GM20431 (cell line): ENCODE data around the gene EVC2.
"Not testable (repeated sequence)": the region's sequence is repeated elsewhere in the genome, so short reads cannot be mapped to it uniquely, and the experiment has no call there.

Experiments used
- in situ Hi-C: fragments of 300-500 bp; cut with MseI, MboI; formaldehyde crosslinking; loops from one replicate; pipeline ENCODE4 v1.15.0; 2020; ENCODE audit warnings: low sequenced_read_pairs; ENCODE audit not compliant: unreplicated experiment

The EVC2 gene

GRCh38 chr4:5746829-5747737 is 38.7 kb upstream of the EVC2 start:
- in situ Hi-C loops = no loop called here

- in situ Hi-C loops = no loop called here
Observed at GRCh38 chr4:5746250-5746649, 37.9 kb upstream of the EVC2 start.

GRCh38 chr4:5742968-5743367 is 34.6 kb upstream of the EVC2 start:
- in situ Hi-C loops = no loop called here

DNA sequence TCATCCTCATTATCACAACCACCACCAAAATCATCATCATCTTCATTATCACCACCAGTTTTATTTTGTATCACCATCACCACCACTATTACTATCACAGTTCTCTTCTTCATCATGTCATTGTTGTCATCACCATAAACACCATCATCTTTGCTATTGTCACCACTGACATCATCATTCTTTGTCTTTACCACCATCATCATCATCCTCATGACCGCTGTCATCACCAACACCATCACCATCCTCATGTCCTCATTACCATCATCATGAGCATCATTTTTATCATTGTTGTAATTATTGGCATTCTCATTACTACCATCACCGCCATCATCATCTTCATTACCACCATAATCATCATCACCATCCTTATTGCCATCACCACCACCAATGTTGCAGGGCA is 34.0 kb upstream of the EVC2 start:
- in situ Hi-C loops = no loop called here

- in situ Hi-C loops = no loop called here
Observed at GRCh38 chr4:5738061-5738460, 29.7 kb upstream of the EVC2 start.

DNA sequence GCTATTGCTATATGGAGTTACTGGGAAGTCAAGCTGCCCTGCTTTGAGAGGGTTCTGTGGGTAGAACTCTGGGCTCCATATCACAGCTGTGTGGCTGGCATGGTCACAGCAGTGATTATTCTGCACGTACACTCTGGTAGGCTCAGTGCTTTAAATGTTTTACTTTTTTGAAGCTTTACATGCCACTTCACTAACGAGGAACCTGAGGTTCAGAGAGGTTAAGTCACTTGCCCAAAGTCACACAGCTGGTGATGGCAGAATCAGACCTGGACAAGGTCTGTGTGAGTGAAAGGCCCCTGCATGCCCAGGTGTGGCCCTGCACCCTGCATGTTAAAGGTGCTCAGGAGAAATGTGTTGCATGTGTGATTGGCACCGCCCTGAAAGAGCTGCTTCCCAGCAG is 27.1 kb upstream of the EVC2 start:
- in situ Hi-C loops = no loop called here

- in situ Hi-C loops = no loop called here
Observed at GRCh38 chr4:5734853-5735252, 26.5 kb upstream of the EVC2 start.

- in situ Hi-C loops = no loop called here
Observed at GRCh38 chr4:5732158-5732557, 23.8 kb upstream of the EVC2 start.

- in situ Hi-C loops = no loop called here
Observed at GRCh38 chr4:5730993-5731990, 22.9 kb upstream of the EVC2 start.

GRCh38 chr4:5730436-5730835 is 22.1 kb upstream of the EVC2 start:
- in situ Hi-C loops = no loop called here

DNA sequence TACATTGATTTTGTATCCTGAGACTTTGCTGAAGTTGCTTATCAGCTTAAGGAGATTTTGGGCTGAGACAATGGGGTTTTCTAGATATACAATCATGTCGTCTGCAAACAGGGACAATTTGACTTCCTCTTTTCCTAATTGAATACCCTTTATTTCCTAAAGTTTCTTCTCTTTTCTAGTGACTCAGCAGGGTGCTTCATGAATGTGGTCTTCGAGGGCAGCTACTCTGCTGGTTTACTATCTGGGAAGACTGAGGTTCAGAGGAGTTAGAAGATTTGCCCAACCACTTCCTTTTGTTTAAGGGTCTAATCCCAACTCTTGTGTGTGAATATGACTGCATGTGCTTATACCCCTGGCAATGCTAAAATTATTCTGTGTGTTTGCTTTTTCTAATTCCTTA is 20.1 kb upstream of the EVC2 start:
- in situ Hi-C loops = not testable (repeated sequence)

GRCh38 chr4:5724377-5724776 is 16.0 kb upstream of the EVC2 start:
- in situ Hi-C loops = no loop called here

GRCh38 chr4:5722328-5722727 is 14.0 kb upstream of the EVC2 start:
- in situ Hi-C loops = no loop called here

GRCh38 chr4:5721923-5722322 is 13.6 kb upstream of the EVC2 start:
- in situ Hi-C loops = no loop called here

DNA sequence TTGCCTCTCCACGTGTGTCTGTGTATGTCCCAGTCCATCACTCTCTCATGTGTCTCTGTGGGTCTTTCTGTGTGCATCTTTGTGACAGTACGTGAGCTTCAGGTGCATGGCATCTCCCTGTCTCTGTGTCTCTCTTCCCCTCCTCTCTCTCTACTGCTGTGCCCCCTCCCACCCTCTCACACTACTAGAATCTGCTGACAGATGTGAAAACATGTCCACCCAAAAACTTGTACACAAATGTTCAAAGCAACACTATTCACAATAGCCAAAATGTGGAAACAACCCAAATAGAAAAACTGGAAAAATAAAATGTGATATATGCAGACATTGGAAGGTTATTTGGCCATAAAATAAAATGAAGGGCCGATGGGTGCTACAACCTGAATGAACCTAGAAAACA is 12.6 kb upstream of the EVC2 start:
- in situ Hi-C loops = no loop called here

GRCh38 chr4:5720157-5720850 is 11.9 kb upstream of the EVC2 start:
- in situ Hi-C loops = no loop called here

GRCh38 chr4:5719350-5720055 is 11.1 kb upstream of the EVC2 start:
- in situ Hi-C loops = no loop called here

- in situ Hi-C loops = no loop called here
Observed at GRCh38 chr4:5718411-5718810, 10.1 kb upstream of the EVC2 start.

- in situ Hi-C loops = no loop called here
Observed at GRCh38 chr4:5717449-5718158, 9.2 kb upstream of the EVC2 start.
